GM19240 (cell line): ENCODE results near the gene HECW1.

Experiments used
- DNase-seq: peaks from one replicate; pipeline ENCODE4 v3.0.0; 2011; ENCODE audit warnings: low spot score; ENCODE audit not compliant: insufficient read length

HECW1 gene

DNA sequence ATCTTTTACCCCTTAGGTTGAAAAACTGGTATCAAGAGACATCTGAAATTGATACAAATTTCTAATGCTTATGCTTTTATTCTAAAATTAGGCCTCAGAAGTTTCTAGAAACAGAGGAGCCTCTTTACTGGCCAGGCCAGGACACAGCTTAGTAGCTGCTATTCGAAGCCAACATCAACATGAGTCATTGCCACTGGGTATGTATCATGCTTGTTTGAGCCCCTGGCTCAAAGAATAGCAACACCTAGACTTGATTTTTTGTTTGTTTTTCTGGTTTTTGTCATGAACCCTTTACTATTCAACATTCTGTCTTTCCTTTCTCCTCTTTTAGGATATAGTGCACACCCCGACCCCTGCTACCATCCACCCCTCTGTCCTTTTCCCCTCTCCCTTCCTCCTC is 379.5 kb downstream of the HECW1 start:
- DNase-seq = no peak

DNA sequence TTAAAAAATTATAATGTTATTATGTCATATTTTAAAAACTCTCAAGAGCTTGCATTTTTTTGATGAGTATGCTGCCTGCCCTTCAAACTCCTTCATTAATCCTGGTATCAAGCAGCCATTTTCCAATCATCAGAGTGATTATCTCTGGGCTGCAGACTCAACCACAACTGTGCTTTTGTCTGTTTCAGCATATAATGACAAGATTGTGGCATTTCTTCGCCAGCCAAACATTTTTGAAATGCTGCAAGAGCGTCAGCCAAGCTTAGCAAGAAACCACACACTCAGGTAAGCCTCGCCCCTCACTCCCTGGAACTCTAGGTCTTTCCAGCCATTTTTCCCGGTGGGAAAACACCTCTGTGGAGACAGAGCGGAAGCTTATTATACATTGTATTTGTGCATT is 380.4 kb downstream of the HECW1 start:
- no peak for DNase-seq

DNA sequence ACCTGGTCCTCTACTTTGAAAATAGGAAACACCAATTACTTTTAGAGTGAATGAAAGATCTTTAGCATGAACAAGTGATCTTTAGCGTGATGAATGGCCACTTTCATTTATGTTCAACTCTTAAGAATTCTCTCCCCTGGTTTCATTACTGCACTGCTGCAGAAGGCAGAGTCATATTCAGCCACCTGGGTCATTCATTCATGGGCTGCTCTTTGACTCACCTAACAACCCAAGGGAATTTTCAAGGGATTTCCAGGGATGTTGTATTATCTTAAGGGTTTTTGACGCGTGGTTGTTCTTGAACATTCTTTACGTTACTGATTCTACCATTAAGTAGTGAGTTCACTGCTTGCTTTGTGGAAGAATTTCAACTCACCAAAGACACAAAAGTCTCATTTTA is 383.1 kb downstream of the HECW1 start:
- no peak for DNase-seq

DNA sequence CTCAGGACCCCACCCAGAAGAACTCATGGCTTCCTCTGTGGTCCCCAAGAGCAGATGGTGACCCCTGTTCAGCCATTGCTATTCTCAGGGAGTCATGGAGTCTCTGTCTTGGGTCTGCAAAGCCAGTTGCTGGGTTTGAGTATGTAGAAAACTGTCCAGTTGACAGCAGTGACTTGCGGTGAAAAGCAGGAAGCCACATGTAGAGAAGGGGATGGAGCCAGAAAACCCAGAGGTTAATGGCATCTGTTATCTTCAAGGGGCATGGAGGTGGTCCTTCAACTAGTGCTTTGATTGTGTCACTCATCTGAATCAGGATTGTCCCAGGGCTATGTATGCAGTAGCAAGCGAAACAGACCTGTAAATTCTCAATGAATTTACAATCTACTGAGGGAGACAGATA is 384.1 kb downstream of the HECW1 start:
- DNase-seq = no peak

DNA sequence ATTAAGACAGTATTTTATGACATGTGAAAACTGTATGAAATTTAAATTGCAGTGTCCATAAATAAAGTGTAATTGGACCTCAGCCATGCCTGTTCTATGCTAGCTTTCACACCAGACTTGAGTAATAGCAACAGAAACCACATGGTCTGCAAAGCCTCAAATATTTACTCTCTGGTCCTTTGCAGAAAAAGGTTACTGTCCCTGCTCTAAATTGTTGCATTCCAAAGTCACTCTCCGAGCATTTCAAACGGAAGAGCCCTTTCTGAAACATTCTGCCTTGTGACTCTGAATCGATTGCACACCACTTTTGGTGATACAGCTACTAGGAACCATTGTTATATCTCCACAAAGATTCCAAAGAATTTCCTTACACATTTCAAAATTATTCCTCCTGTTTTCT is 389.4 kb downstream of the HECW1 start:
- DNase-seq = no peak

DNA sequence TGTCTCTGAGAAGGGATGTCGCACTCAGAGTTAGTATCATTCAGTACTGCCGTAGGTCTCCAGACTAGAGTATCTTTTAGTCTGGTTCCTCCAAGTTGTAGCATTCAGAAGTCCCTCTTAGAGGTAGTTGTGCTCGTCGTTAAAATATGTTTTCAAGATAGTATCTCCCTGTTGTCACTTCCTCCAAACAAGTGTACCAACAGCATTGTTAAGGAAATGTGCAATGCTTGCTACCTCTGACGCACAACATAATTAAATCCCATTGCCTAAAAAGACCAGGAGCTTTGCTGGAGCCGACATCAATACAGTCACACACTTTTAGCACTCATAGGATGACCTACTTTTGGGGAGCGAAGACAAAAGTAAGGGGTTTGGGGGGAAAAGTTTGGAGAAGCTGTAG is 390.5 kb downstream of the HECW1 start:
- no peak for DNase-seq

DNA sequence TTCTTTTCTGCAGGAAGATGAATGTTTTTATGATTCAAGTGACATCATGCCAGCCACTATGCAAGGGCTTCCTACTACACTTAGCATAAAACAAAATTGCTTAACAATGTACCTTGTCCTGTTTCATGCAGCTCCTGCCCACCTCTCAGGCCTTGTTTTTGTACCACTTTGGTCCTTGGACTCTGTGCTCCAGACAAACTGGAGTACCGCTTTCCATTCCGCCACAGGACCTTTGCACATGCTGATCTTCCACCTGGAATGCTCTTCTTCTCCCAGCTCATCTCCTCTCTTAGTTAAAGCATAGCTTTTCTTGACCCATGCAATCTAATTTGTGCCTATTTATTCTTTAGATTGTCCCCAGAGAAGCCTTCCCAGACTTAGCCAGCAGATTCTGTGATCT is 393.0 kb downstream of the HECW1 start:
- DNase-seq = no peak

DNA sequence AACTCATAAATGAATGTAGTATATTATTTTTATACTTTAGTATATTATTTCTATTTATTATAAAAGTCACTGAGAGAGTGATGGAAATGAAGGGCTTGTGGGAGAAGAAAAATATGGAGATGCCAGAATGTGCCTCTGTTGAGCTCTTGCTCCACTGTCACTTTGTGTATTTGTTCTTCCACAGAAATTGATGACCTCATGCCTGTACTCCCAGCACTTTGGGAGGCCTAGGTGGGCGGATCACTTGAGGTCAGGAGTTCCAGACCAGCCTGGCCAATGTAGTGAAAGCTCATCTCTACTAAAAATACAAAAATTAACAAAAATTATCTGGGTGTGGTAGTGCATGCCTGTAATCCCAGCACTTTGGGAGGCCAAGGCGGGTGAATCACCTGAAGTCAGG is 394.0 kb downstream of the HECW1 start:
- no peak for DNase-seq

DNA sequence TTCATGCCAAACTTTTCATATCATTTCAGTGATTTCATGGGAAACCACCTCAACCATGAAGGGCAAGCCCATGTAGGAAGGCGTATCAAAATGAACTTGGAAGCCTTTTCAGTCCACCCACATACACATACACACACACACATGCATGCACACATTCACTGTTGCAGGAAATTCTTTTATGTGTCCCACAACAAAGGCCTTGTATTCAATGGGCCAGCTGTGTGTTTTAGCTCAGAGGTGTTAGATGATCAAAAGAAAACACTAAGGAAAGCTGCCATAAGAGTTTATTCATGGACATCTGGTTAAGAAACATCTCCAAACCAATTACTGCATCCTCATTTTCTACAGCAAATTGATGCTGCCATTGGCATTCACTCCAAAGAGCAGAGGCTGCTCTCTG is 396.0 kb downstream of the HECW1 start:
- DNase-seq = no peak

DNA sequence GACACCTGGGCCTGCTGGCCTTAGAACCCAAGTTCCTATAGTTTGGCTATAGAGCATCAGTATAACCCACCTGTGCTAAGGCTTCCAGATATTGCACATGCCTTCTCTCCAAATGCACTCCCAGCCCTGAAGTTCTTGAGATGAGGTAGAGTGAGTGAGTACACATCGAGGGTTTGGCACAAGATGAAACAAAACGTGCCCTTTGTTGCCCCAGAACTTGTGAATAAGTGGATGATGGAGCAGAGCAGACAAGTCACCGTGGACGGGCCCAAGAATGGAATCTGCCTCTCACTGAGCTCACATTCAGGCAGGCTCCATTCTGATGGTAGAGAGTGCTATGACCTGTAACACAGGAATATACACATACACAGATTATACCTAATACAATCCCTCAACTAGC is 397.5 kb downstream of the HECW1 start:
- no peak for DNase-seq

DNA sequence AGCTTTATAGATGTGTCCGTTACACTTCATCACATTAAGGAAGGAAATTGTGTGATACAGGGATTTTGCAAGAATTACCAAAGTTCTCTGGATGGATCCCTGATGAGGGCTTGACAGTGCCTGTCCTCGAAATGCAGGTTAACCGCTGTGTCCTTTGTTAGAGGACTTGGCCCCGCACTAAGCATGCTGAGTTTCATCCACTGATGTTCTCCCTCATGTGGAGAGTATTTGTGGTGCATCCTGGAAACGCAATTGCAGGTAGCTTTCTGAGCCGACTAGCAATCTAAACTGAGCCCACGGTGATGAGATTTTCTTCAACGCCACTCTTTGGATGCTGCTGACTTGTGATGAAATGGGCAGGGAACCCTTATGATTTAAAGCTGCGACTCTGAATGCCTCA is 398.6 kb downstream of the HECW1 start:
- DNase-seq = no peak

DNA sequence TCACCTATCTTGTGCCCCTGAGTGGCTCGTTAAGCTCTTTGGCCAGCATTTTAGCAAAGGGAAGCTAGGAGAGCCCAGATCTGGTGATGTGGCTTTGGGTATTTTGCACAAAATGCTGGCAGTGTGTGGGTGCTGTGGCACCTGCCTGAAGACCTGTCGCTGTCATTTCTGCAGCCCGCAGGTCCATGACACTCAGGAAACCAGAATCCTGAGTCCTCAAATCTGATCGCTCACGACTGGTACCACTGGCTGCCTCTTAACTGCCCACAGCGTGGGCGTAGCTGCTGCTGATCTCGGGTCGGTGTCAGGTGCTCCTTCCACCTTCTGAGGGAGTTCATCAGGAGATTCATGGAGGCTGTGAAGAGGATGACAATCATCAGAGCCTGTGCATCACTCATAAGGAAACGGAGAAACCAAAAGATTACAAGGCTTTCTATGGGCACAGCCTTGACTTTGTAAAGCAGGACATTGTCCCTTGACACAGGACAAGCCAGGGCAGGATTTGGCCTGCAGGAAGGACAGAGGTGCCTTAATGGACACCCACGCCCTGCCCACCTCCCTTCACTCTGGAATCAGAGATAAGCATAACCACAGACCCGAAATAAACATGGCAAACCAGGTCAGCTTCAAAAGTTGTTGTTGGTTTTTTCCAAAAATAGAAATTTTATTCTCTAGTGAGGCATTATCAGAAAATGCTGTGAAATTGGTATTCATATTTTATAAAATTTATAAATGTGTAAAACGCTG is 399.5 kb downstream of the HECW1 start:
- DNase-seq = no peak

DNA sequence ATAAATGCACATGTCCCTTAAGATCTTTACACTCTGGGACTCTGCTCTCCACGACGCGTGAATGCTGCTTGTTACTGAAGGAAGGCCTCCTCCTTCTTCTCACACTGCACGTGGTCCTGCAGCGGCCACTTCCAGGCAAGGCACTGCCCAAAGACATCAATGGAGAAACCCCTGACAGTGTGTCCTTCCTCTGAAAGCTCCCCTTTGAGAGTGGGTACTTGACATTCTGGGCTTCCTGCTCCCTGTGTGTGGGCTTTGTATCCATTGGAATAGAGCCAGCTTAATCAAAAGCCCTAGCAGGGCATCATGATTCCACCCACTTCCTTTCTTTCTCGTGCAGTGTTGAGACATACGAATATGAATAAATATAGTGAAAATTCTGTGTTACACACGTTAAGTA is 400.8 kb downstream of the HECW1 start:
- no peak for DNase-seq

DNA sequence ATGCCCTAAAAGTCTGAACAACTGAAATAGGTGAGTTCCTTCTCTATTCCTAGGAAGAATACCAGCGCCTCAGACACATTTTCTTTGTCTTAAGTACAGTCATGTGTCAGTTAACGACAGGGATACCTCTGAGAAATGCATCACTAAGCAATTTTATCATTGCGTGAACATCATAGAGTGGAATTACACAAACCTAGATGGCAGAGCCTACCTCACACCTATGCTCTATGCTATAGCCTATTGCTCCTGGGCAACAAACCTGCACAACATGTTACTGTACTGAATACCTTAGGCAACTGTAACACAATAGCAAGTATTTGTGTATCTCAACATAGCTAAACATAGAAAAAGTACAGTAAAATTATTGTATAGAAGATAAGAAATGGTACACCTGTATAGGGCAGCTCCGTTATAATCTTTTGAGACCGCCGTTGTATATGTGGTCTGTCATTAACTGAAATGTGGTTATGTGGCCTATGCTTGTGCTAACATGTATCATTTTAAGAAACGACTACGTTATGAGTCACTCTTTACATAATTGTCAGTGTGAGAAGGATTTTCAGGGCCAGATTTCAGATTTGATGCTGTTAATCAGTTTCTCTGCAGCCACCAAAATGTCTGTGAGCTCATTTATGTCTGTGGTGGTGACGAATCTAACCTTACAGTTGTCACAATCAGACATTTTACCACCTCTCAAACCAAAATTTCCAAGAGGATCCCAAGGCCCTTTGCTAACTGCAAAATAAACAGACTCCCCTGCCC is 404.3 kb downstream of the HECW1 start:
- no peak for DNase-seq

DNA sequence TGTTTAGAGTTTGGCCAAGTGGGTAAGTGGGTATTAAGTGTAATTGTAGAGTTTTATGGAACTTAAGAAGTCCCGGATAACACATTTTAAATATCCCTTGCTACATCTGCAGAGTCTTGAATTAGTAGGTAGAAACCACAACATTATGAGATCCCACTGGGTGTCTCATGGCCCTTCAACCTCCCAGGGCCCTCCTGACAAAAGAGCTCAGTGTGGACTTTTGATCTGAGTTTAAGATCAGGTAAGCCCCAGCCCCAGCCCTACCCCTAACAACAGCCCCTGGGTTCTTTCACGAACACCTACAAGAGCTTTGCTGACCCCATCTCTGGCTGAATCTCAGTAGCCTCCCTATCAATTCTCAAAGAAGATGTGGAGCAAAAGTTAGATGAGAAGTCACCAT is 405.0 kb downstream of the HECW1 start:
- DNase-seq = no peak

DNA sequence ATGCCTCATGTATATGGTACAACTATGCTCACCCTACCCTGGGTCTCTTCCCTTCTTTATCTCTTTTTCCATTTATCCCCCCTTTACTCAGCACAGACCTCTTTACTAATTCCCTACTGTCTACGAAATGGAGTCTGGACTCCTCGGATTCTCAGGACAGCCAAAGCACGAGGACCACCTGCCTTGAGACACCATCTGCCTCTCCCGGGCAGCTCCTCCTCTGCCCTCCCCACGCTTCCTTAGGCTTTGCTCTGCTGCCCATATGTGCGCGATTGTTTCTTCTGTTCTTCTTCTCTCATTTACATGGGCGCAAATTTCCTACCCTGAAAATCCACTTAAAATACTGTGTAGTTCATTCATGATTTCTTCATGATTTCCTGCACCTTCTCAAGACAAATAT is 407.8 kb downstream of the HECW1 start:
- no peak for DNase-seq

DNA sequence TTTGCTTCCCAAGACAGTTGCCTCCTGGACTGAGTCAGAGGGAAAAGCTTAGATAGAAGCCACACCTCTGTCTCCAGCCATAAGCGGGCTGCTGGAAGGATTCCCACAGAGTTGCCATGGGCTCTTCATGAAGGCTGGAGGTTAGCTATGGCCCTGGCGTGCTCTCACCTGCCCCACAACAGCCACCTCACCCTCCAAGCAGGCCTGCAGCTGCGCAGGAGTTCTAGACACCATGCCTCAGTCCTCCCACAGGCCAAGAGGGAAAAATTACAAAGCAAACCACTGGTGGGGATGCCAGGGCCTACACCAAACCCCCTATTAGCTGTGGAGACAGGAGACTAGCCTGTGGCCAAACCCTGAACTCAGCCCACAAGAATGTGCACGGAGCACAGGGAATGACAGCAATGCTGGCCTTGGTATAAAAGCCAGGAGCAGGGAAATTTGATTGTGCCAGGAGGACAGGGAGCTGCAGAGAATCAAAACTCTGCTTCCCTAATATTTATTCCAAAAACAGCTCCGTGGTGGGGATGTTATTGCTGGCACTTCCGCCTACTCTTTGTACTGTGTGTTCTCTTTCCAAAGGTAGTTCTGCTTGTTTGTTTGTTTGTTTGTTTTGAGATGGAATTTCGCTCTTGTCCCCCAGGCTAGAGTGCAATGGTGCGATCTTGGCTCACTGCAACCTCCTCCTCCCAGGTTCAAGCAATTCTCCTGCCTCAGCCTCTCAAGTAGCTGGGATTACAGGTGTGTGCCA is 410.1 kb downstream of the HECW1 start:
- DNase-seq = no peak

DNA sequence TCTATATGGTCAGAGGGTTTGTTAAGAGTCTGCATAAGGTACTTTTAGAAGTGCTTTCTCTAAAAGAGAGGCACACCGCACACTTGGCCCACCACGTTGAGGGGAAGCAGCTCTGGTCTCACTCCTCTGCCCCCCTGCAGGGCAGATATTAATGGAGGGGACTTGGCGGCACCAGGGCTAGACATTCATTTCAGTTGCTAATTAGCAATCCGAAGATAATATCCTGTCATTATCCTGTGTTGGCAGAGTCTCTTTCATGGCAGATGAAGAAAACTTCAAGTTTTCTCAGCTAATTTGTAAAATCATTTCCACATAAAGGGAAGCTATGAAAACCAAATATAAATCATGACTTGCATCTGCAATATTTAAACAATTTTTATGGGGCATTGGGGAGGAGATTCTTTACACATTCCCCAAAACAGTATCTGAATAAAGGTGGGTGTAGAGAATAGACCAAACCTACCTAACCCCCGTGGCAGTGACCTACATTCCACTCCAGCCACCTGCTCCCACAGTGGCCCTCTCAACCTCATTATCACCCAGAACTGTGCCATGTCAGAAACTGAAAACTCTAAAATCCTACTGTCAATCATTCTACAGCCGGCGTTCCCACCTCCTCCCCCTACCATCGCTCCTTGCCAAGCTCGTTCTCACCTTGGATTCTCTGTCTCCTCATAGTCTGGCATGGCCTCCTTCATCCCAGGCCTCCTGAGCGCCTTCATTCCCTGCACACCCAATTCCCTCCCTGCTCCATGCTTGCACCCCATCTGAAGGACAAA is 416.3 kb downstream of the HECW1 start:
- DNase-seq = no peak

DNA sequence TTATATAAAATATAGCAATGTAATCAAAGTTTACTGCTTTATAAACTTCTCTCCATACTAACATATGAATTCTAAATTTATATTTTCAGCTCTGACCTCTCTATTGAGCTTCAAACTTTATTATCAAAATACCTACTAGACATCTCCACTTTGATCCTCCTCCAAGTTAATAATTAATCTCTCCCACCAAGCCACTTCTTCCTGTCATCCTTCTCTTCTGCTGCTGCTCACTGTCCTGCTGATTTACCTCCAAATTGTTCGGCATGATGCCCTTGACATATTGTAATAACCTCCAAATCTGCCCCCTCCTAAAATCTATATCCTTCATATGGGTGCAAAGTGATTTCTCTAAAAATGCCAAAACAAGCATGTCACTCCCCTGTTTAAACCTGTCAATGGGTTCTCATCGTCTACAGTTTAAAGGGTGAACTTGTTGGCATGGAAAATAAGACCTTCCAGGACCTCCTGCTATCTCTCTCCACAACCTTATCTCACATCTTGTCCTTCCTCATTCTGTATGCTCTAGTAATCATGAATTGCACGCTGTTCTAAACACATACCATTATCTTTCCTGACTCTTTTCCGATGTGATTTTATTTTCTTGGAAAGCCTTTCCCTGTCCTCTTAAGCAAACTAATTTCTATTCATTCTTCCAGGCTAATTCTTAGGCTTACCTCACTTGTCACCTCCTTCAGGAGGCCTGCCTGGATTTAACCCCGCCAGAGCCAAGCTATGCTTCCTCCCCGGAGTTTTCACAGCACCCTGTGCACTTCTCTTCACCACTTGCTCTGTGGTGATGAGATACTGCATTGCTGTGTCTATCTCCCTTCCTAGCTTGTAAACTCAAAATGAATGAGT is 418.3 kb downstream of the HECW1 start:
- DNase-seq = no peak

DNA sequence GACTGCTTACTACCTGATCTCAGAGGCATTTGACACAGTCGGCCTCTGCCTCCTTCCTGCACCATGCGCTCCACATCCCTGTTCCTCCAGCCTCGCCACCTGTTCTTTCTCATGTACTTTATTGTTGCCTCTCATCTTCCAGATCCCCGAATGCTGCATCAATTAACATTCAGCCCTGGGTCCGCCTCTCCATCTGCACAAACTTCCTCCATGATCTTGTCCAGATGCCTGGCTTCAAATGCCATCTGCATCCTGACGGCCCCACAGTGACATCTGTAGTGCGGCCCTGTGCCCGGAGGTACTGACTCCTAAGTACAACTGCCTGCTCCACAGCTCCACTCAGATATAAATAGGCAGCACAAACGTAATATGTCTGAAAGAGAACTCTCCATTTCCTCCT is 419.3 kb downstream of the HECW1 start:
- no peak for DNase-seq
